AG09319 (cell line): Measurements from ENCODE around the gene APEX2.
"Not testable (repeated sequence)": the region's sequence is repeated elsewhere in the genome, so short reads cannot be mapped to it uniquely, and the experiment has no call there.

ENCODE experiments used
- DNase-seq: peaks from one replicate; pipeline ENCODE4 v3.0.0-alpha.2; 2010; ENCODE audit warnings: low read depth; ENCODE audit errors: extremely low read depth
- TF ChIP-seq, protein P1 (sequence below): IDR thresholded peaks from 2 replicates; pipeline ENCODE4 v1.5.1; 2011; ENCODE audit warnings: low read depth, mild to moderate bottlenecking, inconsistent platforms, low read length, moderate library complexity

APEX2 gene

GRCh38 chrX:54979432-54979831, 20.7 kb upstream of the APEX2 start:
- no peak for DNase-seq
- TF ChIP-seq, protein P1, sequence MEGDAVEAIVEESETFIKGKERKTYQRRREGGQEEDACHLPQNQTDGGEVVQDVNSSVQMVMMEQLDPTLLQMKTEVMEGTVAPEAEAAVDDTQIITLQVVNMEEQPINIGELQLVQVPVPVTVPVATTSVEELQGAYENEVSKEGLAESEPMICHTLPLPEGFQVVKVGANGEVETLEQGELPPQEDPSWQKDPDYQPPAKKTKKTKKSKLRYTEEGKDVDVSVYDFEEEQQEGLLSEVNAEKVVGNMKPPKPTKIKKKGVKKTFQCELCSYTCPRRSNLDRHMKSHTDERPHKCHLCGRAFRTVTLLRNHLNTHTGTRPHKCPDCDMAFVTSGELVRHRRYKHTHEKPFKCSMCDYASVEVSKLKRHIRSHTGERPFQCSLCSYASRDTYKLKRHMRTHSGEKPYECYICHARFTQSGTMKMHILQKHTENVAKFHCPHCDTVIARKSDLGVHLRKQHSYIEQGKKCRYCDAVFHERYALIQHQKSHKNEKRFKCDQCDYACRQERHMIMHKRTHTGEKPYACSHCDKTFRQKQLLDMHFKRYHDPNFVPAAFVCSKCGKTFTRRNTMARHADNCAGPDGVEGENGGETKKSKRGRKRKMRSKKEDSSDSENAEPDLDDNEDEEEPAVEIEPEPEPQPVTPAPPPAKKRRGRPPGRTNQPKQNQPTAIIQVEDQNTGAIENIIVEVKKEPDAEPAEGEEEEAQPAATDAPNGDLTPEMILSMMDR: no peak

DNA sequence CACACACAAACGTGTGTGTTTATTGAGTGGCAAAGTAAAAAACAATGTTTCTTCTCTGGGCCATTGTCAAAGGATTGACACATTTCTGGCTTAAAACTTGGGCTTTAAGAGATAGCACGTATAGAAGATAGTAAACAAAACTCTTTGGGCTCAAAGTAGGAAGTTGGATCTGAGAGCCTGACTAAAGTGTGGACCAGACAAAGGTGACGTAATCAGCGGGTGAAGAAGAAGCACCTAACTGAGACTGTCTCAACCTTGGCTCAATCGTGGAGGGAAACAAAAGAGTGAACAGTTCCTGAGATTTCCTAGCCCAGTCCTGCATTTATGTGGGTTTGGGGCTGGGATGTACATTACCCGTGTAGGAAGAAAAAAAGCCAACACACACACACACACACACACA, 19.8 kb upstream of the APEX2 start:
- TF ChIP-seq, protein P1: no peak
- DNase-seq: no peak

DNA sequence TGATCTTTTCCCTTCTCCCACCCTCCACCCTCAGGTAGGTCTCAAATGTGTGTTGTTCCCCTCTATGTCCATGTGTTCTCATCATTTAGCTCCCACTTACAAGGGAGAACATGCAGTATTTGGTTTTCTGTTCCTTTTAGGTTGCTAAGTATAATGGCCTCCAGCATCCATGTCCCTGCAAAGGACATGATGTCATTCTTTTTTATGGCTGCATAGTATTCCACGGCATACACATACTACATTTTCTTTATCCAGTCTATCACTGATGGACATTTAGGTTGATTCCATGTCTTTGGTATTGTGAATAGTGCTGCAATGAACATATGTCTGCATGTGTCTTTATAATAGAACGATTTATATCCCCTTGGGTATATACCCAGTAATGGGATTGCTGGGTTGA, 16.9 kb upstream of the APEX2 start:
- not testable (repeated sequence) for DNase-seq

GRCh38 chrX:54991706-54992105, 8.5 kb upstream of the APEX2 start:
- TF ChIP-seq, protein P1: no peak

DNA sequence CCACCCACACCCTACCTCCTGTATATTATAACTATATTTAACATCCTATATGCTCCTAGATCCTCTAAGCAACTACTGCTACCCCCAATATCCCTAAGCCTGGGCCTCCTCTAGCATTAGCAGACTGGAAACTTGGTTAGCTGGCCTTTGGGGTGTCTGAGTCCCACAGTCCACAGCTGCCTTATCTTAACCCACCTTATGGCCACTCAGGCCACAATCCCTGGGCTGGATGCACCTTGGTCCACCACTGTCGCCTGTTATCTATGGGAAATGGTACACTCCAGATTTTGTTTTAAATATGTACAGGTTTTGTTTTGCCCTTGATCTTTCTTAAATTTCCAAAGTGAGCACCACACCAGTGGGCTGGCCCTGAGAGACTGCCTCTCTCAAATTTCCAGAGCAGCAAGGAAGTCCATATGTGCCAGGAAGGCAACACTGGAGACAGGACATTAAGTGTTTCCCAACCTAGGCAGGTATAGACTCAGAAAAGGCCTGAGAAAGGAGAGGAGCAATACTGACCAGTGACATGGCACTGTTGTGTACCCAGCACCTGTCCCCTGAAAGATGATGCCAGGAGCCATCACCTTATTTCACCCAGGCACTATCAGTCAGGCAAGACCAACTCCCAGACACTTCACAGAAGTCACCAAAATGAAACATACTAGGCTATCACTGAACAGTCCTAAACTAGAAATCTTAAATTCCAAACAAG, 7.1 kb upstream of the APEX2 start:
- TF ChIP-seq, protein P1: no peak
- no peak for DNase-seq

More at GRCh38 chrX:54991706-54992105, 8.5 kb upstream of the APEX2 start:
- no peak for DNase-seq

DNA sequence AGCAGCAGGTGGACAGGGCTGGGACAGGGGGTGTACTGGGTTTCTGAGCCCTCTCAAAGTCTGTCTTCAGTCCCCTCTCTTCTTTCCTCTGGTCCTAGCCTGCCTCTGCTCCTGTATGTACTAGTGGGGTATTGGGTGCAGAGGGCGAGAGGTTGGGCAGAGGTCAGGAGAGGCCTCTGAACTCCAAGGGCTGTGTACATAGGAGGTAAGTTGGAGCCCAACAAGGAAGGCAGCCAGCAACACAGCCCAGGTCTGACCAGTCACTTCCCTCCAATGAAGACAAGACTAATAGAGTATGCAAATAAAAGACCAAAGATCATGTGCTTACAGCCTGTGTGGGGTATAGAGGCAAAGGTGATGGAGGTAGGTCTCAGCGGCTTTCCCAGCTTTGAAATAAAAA, 6.1 kb upstream of the APEX2 start, which contains the start of gene PFKFB1:
PFKFB1 (minus strand) TSS at position 90 of the 400 bp plus-strand sequence. CDS start 181 bp downstream, outside the sequence.
- TF ChIP-seq, protein P1: no peak
- no peak for DNase-seq

- DNase-seq: no peak
- TF ChIP-seq, protein P1: no peak
Measured at GRCh38 chrX:54994668-54995351, 5.4 kb upstream of the APEX2 start.

DNA sequence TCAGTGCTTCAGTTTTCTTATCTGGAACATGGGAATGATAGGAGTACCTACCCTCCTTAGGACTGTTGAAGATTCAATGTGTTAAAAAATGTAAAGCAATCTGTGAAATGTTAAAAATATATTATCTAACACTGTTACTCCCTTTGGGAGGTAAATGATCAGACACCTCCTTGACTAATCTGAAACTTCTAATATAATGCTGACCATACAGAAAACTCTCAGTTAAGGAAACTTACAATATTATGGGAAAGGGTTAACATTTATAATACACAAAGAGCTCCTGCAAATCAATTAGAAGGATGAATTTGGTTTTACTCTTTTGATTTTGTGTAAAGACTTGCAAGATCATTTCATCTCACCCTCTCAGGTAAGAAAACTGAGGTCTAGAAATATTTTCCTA, 4.5 kb upstream of the APEX2 start:
- TF ChIP-seq, protein P1: no peak
- DNase-seq: no peak
